ENCODE data around the gene GAS2L1.
A peak's percentile ranks its signal among the peaks of the same experiment; 100 is the strongest.

The GAS2L1 gene
- 0.72 to 3.6 reads per million in 2 donors for total RNA-seq

DNA sequence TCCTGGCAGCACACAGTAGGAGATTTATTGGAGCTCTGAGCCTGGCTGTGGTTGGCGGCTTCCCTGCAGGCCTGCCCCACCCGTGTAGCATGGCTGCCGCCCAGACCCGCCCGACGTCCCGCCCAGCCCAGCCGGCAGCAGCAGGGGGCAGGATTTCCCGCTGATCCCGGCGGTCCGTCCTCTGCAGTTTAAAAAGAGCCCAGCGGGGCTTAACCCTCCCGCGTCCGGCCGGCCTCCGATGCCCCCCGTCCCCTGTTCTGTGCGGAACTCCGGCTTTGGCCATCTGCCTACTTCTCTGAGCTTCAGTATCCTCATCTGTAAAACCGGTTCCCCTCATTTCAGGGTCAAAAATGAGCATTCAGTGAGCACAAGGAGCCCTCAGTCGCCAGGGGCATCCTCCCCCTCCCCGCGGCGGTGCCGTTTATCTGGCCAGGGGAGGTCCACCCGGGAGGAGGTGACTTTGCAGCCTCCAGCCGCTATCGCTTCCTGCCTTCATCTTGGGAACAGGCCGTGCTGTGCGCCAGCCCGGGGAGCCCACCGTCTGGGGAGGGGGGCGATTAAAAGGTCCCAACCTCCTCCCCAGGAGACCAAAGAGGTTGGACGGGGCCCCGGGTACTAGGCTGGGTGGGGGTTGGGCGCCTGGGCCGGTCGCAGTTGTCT is at the start of gene GAS2L1:
GAS2L1 (plus strand) TSS at position 476 of the 660 bp plus-strand sequence. CDS start 1,456 bp downstream, outside the sequence.
- DNase-seq: peak; percentile 23

DNA sequence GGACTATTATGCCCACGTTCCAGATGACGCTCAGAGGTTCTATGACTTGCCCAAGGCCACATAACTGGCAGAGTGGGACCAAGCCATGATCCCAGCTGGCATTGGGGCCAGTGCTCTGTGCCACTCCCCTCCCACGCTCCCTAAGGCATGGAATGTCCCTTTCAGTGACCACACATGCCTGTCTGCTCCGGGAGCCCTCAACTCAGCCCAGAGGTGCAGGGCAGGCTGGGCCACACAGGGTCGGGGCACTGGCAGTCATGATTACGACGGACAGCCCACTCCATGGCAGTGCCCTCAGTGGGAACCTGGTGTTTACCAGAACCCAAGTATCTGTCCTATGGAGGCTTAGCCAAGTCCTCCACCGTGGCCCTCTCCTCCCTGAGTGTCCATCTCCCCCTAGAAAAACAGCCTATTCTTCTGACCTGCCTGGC is 48.7 kb upstream of the GAS2L1 start:
- DNase-seq: no peak

DNA sequence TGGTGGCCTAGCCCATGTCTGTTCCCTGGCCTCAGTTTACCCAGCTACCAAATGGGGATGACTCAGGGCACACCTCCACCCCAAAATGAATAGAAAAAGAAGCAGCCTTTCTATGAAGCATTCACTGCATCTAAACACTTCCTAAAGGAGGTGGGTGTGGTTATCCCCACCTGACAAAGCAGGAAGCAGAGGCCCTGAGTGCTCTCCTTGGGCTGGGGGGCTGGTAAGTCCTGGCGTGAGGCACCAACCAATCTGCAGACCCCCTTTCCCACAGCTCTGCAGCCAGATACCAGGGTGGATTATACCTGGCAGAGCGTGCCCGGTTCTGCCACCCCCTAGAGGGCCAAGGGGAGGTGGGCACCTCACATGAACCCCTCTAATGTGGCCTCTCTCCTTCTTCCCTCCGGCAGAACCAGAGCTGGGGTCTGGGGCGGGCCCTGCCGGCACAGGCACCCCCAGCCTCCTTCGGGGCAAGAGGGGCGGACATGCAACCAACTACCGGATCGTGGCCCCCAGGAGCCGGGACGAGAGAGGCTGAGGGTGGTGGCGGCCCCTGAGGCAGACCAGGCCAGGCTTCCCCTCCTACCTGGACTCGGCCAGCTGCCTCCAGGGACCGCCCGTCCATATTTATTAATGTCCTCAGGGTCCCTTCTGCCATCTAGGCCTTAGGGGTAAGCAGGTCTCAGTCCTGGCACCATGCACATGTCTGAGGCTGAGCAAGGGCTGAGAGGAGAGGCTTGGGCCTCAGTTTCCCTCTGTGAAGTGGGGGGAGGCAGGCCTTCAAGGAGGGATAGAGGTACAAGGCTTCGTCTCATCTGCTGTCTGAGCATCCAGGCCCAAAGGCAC is 47.8 kb upstream of the GAS2L1 start:
- no peak for DNase-seq

- DNase-seq: no peak
Observed at GRCh38 chr22:29259253-29259899, 47.1 kb upstream of the GAS2L1 start.

DNA sequence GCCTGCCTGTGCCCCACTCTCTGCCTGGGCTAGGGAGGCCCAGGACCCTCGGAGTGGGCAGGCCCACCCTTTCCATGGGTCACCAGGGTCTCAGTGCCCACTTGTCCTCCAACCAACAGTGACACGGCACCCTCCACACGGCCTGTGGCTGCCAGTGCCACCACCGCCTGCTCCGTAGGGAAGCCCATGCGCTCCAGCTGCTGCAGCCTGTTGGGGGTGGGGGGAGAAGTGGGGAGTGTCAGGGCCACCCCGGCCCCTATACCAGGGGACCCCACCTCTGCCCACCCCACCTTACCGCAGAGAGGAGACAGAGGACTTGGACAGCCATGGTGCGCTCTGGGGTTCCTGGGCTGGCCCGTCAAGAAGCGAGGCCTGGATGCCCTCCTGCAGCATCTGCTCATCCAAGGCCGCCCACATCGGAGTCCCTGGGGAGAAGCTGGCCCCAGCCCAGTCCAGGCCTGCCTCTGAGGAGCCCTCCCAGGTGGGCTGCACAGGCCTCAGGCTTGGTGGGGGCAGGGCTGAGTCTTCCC is 46.4 kb upstream of the GAS2L1 start:
- DNase-seq: no peak

- no peak for DNase-seq
Observed at GRCh38 chr22:29260601-29261315, 45.7 kb upstream of the GAS2L1 start.

GRCh38 chr22:29263791-29264276 is 42.6 kb upstream of the GAS2L1 start:
- no peak for DNase-seq

- DNase-seq: no peak
Observed at GRCh38 chr22:29265305-29265704, 41.1 kb upstream of the GAS2L1 start.

DNA sequence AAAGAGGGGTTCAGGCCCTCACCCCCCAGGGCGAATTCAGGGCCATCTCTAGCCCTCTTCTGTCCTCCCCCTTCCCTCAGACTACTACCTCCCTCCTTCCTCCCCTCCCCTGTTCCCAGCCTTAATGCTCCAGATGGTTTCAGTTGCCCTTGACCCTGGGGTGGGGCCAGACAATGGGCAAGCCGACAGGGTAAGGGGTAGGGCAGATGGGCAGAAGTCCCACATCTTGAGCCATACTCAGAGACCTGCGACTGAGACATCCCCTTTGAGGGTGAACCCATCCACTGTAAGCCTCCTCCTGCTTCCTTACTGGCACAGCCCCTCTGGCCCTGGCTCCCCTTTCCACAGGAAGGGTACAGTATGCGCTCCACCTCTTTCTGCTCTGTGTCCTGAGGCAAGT is 40.5 kb upstream of the GAS2L1 start:
- DNase-seq: no peak

GRCh38 chr22:29266564-29267461 is 39.6 kb upstream of the GAS2L1 start:
- no peak for DNase-seq

- no peak for DNase-seq
Observed at GRCh38 chr22:29267462-29267857, 39.0 kb upstream of the GAS2L1 start.

DNA sequence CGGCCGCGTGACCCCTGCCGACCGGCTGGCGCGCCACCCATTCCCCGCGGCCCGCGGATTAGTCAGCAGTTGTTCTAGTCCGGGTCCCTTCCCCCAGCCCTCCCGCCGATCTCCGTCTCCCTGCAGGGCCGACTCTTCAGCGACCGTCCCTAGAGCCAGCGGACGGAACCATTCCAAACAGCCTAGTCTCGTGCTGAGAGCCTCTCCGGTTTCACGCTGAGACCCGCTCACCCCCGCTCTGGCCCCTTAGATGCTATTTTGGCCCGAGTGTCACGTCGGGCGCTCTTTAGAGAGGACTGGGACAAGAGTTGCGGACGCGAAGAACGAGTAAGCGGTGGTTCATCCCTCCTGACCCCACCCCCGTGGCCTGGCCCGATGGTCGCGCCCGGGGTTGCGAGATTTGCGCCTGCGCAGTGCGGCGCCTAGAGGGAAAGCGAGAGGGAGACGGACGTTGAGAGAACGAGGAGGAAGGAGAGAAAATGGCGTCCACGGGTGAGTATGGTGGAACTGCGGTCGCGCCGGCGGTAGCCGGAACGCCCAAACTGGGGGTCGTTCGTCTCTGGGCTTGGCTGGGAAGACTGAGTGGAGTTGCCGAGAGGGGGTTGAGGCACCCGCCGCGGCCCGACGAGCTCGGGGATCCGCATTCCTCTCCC is 38.5 kb upstream of the GAS2L1 start, which contains the start of the genes EWSR1 and RHBDD3:
EWSR1 (plus strand) TSS at position 411 of the 653 bp plus-strand sequence; CDS start at position 480, 69 bp downstream.
RHBDD3 (minus strand) TSS at position 124 of the 653 bp plus-strand sequence. CDS start 2,355 bp downstream, outside the sequence.
- DNase-seq: peak; percentile 95

GRCh38 chr22:29268511-29269229 is 37.8 kb upstream of the GAS2L1 start:
- DNase-seq: peak; percentile 27

- no peak for DNase-seq
Observed at GRCh38 chr22:29269230-29269604, 37.2 kb upstream of the GAS2L1 start.

DNA sequence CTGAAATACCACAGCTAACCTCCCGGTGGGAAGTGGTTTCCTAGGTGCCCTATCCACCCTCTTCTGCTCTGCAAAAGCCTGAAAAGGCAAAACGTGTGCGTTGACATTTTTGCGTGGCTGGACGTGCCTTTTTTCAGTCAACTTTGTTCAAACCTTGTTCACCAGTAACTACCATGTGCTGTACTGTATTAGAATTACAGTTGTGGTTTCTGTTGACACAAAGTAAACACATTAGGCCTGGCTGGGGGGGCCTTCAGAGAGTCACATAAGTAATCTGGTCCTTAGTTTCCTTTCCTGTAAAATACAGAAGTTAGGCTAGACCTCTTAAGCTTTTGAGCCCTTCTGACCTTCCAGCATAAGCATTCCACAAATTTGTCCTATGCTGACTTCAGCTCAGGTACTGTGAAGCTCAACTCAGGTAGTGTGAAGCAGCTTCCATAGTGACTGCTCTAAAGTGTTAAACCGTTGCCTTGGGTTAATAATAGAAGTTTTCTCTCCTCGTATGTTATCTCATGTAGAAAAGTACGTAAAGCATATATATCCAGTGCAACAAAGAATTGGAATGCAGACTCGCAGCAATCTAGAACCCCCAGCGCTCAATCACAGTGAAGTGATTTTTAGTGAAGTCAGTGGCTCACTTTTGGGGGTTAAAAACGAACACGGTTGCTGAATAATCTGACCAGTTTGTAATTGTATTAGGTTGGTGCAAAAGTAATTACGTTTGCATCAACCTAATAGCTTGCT is 36.5 kb upstream of the GAS2L1 start:
- no peak for DNase-seq

- DNase-seq: no peak
Observed at GRCh38 chr22:29270475-29271271, 35.8 kb upstream of the GAS2L1 start.

DNA sequence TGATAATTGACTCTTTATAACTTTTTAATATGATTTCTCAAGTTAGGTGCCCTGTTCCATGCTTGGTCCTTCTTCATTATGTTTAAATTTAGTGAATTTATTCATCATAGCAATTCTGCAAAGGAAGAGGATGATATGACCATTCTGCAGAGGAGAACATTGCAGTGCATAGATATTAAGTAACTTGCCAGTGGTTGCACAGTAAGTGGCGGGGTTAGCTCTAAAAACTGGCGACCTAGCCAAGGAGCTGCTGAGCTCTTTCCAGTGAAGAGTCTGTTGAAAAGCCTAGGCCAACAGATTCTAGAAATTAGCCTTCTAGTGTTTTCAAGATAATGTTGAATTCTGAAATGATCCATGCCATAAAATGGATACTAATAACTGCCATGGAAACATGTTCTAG is 33.8 kb upstream of the GAS2L1 start:
- no peak for DNase-seq

DNA sequence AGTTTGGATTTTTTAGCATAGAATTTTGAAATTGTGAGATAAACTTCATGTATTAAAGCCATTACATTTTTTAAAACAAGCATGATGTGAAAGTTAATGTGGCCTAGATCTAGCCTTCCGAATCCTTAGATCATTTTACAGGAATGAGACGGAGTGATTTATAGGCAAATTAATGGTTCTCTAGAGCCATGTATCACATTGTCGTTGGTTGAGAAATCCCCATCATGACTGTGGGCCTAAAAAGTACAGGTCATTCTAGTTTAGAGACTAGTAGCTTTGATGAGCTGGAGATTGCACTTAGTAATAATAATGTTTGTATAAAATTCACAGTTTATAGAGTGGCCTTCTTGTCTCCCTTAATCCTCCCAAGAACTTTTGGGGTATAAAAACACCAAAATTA is 31.3 kb upstream of the GAS2L1 start:
- DNase-seq: no peak

All from T-helper 9 cell (primary cell).